Neural progenitor cell (in vitro differentiated cells): ENCODE measurements around the gene DNAL4.

Source experiments
- CTCF ChIP-seq: fragments of 200-600 bp; sonication (generic); IDR thresholded peaks from 2 replicates; pipeline ENCODE4 v1.5.1; 2017; ENCODE audit warnings: antibody characterized with exemption, mild to moderate bottlenecking
- EZH2 ChIP-seq: fragments of 200-600 bp; sonication (generic); IDR thresholded peaks from 2 replicates; pipeline ENCODE4 v1.6.1; 2017; ENCODE audit warnings: antibody characterized with exemption, mild to moderate bottlenecking, moderate library complexity

- peak; percentile 39 for TF ChIP-seq CTCF
- TF ChIP-seq EZH2 = peak; percentile 43
Observed at GRCh38 chr22:38843201-38843656, 49.3 kb upstream of the DNAL4 start.
